Body of pancreas (tissue), 4 donors: ENCODE results near the gene CUTA. TPM values are rescaled to one million over a fixed set of nuclear protein-coding genes. Genes with fewer than 3 reads are reported as not detected.

Source experiments
- ATAC-seq: fragments of 150-250 bp; one replicate; pipeline ENCODE4 v1.9.1; 2016
- DNase-seq, 4 donors: peaks; one replicate each; pipeline ENCODE4 v3.0.0-alpha.2; 2019
- H3K27ac ChIP-seq, 4 donors: fragments of 200-600 bp; sonication (generic); 1 replicate in 3 of 4; 2 replicates in 1 of 4; pipeline versions ENCODE4 v1.5.1 to v1.6.1; 2016 to 2019; ENCODE audit warnings: mild to moderate bottlenecking in 1 of 4, mixed read lengths in 1 of 4, moderate library complexity in 1 of 4
- H3K27me3 ChIP-seq, 2 donors: fragments of 200-600 bp; sonication (generic); one replicate each; pipeline ENCODE4 v1.6.0; 2016; ENCODE audit warnings: mild to moderate bottlenecking in 1 of 2
- H3K36me3 ChIP-seq, 2 donors: fragments of 200-600 bp; sonication (generic); replicated peaks in 1 of 2; 2 replicates each; pipeline ENCODE4 v1.5.1; 2016; ENCODE audit warnings: low read depth in 2 of 2; ENCODE audit not compliant: insufficient read depth in 1 of 2
- H3K4me1 ChIP-seq: fragments of 200-600 bp; sonication (generic); one replicate; pipeline ENCODE4 v1.6.0; 2016
- H3K4me3 ChIP-seq, 2 donors: fragments of 200-600 bp; sonication (generic); 1 replicate in 1 of 2; 2 replicates in 1 of 2; pipeline ENCODE4 v1.5.1; 2016 to 2019
- H3K9me3 ChIP-seq, 3 donors: fragments of 200-600 bp; sonication (generic); 1 replicate in 2 of 3; 2 replicates in 1 of 3; pipeline ENCODE4 v1.5.1; 2016
- CTCF ChIP-seq, 7 experiments: fragments of 450-650 bp in 4 of 7; fragments of 200-600 bp in 3 of 7; sonication (generic) in 3 of 7; IDR thresholded peaks; one replicate each; pipeline ENCODE4 v1.5.1; 2016 to 2019; ENCODE audit warnings: antibody characterized with exemption in 7 of 7
- POLR2A ChIP-seq, 3 donors: fragments of 450-650 bp; IDR thresholded peaks; one replicate each; pipeline ENCODE4 v1.6.1; 2016; ENCODE audit warnings: antibody characterized with exemption in 3 of 3, mild to moderate bottlenecking in 2 of 3
- WGBS, 2 donors: methylation state at CpG; one replicate each; pipeline ENCODE4 v1.1.5; 2017; 5-methylcytosine and 5-hydroxymethylcytosine counted together
- intact Hi-C: fragments of 100-400 bp; cut with DNase I; formaldehyde crosslinking; loops from one replicate; pipeline ENCODE4 v1.15.1; 2023
- total RNA-seq, 2 donors: library from RNA; depleted of rRNA; stranded (reverse); fragments of >200 nt; gene quantifications; one replicate each; pipeline ENCODE4 v1.1.0, GENCODE V29; 2016

CUTA gene
- total RNA-seq, 2 donors from 2014 or later, result 87.7 to 126 TPM

GRCh38 chr6:33431880-33432541, 14.1 kb upstream of the CUTA start:
- intact Hi-C loops, result no loop called here
- no peak for DNase-seq

GRCh38 chr6:33430991-33431879, 13.3 kb upstream of the CUTA start:
- no peak overlapping the region for H3K27ac ChIP-seq
- WGBS, 2 donors, result 27 to 38% methylated on average over 11 to 12 of the region's 12 CpGs
- no peak overlapping the region for H3K4me3 ChIP-seq
- TF ChIP-seq POLR2A (IDR thresholded peaks at IDR 0.05) (no peak), CTCF (IDR thresholded peaks at IDR 0.05) (no peak)
- no peaks in the 10 kb centered on the region for H3K27me3 ChIP-seq
- no peaks in the 10 kb centered on the region for H3K9me3 ChIP-seq
- H3K36me3 ChIP-seq, result no peaks in the 10 kb centered on the region
- ATAC-seq (no peak), DNase-seq (peak in 2 of 4 donors; percentile 46 to 52)
- intact Hi-C loops, result no loop called here
- H3K4me1 ChIP-seq, result peaks cover 15% of the 10 kb centered on the region

More at GRCh38 chr6:33431880-33432541, 14.1 kb upstream of the CUTA start:
- Histone ChIP-seq H3K27ac (no peak overlapping the region), H3K27me3 (no peaks in the 10 kb centered on the region), H3K4me1 (peaks cover 13% of the 10 kb centered on the region), H3K36me3 (no peaks in the 10 kb centered on the region), H3K9me3 (no peaks in the 10 kb centered on the region), H3K4me3 (no peak overlapping the region)
- WGBS, 2 donors, result 56 to 74% methylated on average over 8 to 12 of the region's 12 CpGs
- TF ChIP-seq CTCF (IDR thresholded peaks at IDR 0.05) (no peak), POLR2A (IDR thresholded peaks at IDR 0.05) (no peak)
- no peak for ATAC-seq

- 61 to 76% methylated on average over 2 of the region's 2 CpGs for WGBS, 2 donors
- ATAC-seq (no peak), DNase-seq (no peak)
- intact Hi-C loops, result no loop called here
- Histone ChIP-seq H3K4me1 (peaks cover 18% of the 10 kb centered on the region), H3K27me3 (no peaks in the 10 kb centered on the region), H3K9me3 (no peaks in the 10 kb centered on the region), H3K4me3 (no peak overlapping the region), H3K27ac (no peak overlapping the region), H3K36me3 (no peaks in the 10 kb centered on the region)
- TF ChIP-seq CTCF (IDR thresholded peaks at IDR 0.05) (no peak), POLR2A (IDR thresholded peaks at IDR 0.05) (no peak)
Observed at GRCh38 chr6:33430334-33430733, 12.4 kb upstream of the CUTA start.

- 42 to 69% methylated on average over 2 of the region's 2 CpGs for WGBS, 2 donors
- Histone ChIP-seq H3K4me1 (peaks cover 24% of the 10 kb centered on the region), H3K27ac (no peak overlapping the region)
Observed at GRCh38 chr6:33429750-33430052, 11.8 kb upstream of the CUTA start.

More at GRCh38 chr6:33429750-33430052, 11.8 kb upstream of the CUTA start:
- H3K36me3 ChIP-seq, result no peaks in the 10 kb centered on the region
- no peaks in the 10 kb centered on the region for H3K9me3 ChIP-seq
- DNase-seq (no peak), ATAC-seq (no peak)
- no peaks in the 10 kb centered on the region for H3K27me3 ChIP-seq
- no peak overlapping the region for H3K4me3 ChIP-seq
- intact Hi-C loops, result no loop called here
- TF ChIP-seq CTCF (IDR thresholded peaks at IDR 0.05) (no peak), POLR2A (IDR thresholded peaks at IDR 0.05) (no peak)
